Activated T-helper 2 cell treated with anti-CD3 and anti-CD28 coated beads, Interferon-gamma antibody, Interleukin-2, Interleukin-4, amounts not matched to agents 10 μg/mL and 5 μg/mL and 100 μg/mL, durations not matched to agents 14 hours and 24 hours and 36 hours (primary cell): ENCODE data around the gene KRTAP20-1. TPM values are rescaled to one million over a fixed set of nuclear protein-coding genes. Genes with fewer than 3 reads are reported as not detected.

Experiments used
- total RNA-seq: library from RNA; stranded (reverse); gene quantifications from 2 replicates; pipeline ENCODE4 v1.2.3, GENCODE V29; 2022

Gene KRTAP20-1
- total RNA-seq, 1 donor from 2014 or later: not detected

Other genes starting within 250 kb of the KRTAP20-1 start
- gene KRTAP13-2, start 244.2 kb upstream of the KRTAP20-1 start, total RNA-seq: not detected in 2 replicates
- not detected in 2 replicates for gene KRTAP13-1, start 220.4 kb upstream of the KRTAP20-1 start, total RNA-seq
- gene KRTAP13-3, start 190.5 kb upstream of the KRTAP20-1 start, total RNA-seq: not detected in 2 replicates
- gene KRTAP13-4, start 186.2 kb upstream of the KRTAP20-1 start, total RNA-seq: not detected in 2 replicates
- gene KRTAP15-1, start 176.2 kb upstream of the KRTAP20-1 start, total RNA-seq: not detected in 2 replicates
- not detected in 2 replicates for gene KRTAP19-1, start 136.1 kb upstream of the KRTAP20-1 start, total RNA-seq
- not detected in 2 replicates for gene KRTAP19-2, start 129.0 kb upstream of the KRTAP20-1 start, total RNA-seq
- not detected in 2 replicates for gene KRTAP19-3, start 124.4 kb upstream of the KRTAP20-1 start, total RNA-seq
- gene KRTAP19-4, start 119.3 kb upstream of the KRTAP20-1 start, total RNA-seq: not detected in 2 replicates
- gene KRTAP19-5, start 114.3 kb upstream of the KRTAP20-1 start, total RNA-seq: not detected in 2 replicates
- not detected in 2 replicates for gene KRTAP19-6, start 74.6 kb upstream of the KRTAP20-1 start, total RNA-seq
- not detected in 2 replicates for gene KRTAP19-7, start 55.1 kb upstream of the KRTAP20-1 start, total RNA-seq
- not detected in 2 replicates for gene KRTAP22-2, start 26.0 kb upstream of the KRTAP20-1 start, total RNA-seq
- not detected in 2 replicates for gene KRTAP6-3, start 24.0 kb upstream of the KRTAP20-1 start, total RNA-seq
- gene KRTAP6-2, start 17.5 kb upstream of the KRTAP20-1 start, total RNA-seq: not detected in 2 replicates
- gene KRTAP22-1, start 15.3 kb upstream of the KRTAP20-1 start, total RNA-seq: not detected in 2 replicates
- not detected in 2 replicates for gene KRTAP6-1, start 2.5 kb upstream of the KRTAP20-1 start, total RNA-seq
- gene KRTAP20-4, start 4.2 kb downstream of the KRTAP20-1 start, total RNA-seq: not detected in 2 replicates
- not detected in 2 replicates for gene KRTAP20-2, start 18.8 kb downstream of the KRTAP20-1 start, total RNA-seq
- not detected in 2 replicates for gene KRTAP20-3, start 26.4 kb downstream of the KRTAP20-1 start, total RNA-seq
- not detected in 2 replicates for gene KRTAP21-3, start 102.4 kb downstream of the KRTAP20-1 start, total RNA-seq
- gene KRTAP21-2, start 130.8 kb downstream of the KRTAP20-1 start, total RNA-seq: not detected in 2 replicates
- not detected in 2 replicates for gene KRTAP21-1, start 139.0 kb downstream of the KRTAP20-1 start, total RNA-seq
- not detected in 2 replicates for gene KRTAP8-1, start 196.8 kb downstream of the KRTAP20-1 start, total RNA-seq
- gene KRTAP7-1, start 213.3 kb downstream of the KRTAP20-1 start, total RNA-seq: not detected in 2 replicates